HG02938 (cell line): Measurements from ENCODE around the gene GHRL.
"Not testable (repeated sequence)": the region's sequence is repeated elsewhere in the genome, so short reads cannot be mapped to it uniquely, and the experiment has no call there.

ENCODE experiments used
- ATAC-seq: cut with Tn5 transposase; IDR thresholded peaks from one replicate; pipeline ENCODE4 v1.9.1; 2021; ENCODE audit warnings: mild to moderate bottlenecking, moderate library complexity; ENCODE audit not compliant: unreplicated experiment

GHRL gene

DNA sequence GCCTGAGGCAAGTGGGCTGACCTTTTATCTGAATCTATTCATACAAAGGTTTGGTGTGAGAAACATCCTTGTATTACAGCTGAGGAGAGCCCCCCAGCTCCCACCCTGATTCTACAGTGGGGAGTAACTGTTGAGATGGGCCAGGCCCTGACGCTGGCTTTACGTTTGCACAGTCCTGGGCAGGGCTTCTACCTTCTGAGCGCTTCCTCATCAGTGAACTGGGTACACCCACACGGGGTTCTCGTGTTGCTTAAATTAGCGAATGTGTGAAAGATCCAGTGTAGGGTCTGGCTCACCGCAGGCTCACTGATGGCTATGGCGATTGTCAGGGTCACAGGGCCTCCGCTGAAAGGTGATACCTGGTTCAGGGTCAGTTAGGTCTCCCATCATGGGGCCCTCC lies 7.3 kb upstream of the GHRL start:
- peak; percentile 3 for ATAC-seq

- ATAC-seq = peak; percentile 75
These were observed 6.9 kb upstream of the GHRL start for GRCh38 chr3:10299679-10300078.

- ATAC-seq = no peak
These were observed 6.4 kb upstream of the GHRL start for GRCh38 chr3:10299175-10299574.

- not testable (repeated sequence) for ATAC-seq
These were observed 5.3 kb upstream of the GHRL start for GRCh38 chr3:10298064-10298463.

- no peak for ATAC-seq
These were observed 1.4 kb upstream of the GHRL start for GRCh38 chr3:10294030-10294586.

DNA sequence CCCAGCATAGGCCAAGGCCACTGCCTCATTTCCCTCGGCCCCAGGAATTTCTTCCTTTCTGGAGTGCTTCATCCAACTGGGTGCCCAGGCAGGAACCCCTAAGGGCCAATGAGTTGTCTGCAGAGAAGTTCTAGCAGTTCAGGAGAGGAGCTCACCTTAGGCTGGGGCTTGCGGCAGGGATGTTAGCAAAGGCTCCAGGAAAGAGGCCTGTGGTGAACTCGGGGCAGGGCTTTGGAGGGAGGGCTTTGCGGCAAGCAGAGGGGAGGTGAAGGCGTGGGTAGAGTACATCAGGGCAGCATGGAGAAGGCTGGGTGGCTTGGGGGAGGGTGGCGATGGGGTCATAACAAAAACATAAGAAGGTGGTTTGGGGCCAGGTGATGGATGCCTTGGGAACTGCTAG lies 1.1 kb downstream of the GHRL start:
- no peak for ATAC-seq

GRCh38 chr3:10290481-10291176 lies 2.1 kb downstream of the GHRL start:
- ATAC-seq = no peak

DNA sequence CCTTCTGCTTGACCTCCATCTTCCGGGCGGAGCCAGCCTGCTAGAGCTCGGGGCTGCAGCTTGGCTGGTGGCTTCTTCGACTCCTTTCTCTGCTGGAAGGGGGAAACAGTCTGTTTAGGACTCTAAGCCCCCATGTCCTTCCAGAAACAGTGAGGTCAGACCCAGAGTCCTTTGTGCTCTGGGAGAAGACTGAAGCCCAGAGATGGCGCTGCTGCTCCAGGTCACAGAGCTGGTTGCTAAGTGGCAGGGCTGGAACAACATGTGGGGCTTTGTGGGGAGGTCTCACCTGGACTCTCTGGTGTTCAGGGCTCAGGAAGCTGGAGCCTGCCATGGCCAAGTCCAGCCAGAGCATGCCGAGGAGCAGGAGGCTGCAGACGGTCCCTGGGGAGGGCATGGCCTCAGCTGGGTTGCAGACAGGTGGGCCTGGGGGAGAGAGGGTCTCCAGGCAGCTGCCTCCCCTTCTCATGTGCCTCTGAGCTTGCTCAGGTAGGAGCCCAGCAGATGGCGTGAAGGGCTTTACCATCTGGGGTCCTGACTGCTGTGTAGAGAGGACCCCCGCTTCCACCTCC lies 2.9 kb downstream of the GHRL start:
- ATAC-seq = no peak

- ATAC-seq = no peak
These were observed 3.7 kb downstream of the GHRL start for GRCh38 chr3:10289077-10289476.

- no peak for ATAC-seq
These were observed 4.2 kb downstream of the GHRL start for GRCh38 chr3:10288575-10288960.

DNA sequence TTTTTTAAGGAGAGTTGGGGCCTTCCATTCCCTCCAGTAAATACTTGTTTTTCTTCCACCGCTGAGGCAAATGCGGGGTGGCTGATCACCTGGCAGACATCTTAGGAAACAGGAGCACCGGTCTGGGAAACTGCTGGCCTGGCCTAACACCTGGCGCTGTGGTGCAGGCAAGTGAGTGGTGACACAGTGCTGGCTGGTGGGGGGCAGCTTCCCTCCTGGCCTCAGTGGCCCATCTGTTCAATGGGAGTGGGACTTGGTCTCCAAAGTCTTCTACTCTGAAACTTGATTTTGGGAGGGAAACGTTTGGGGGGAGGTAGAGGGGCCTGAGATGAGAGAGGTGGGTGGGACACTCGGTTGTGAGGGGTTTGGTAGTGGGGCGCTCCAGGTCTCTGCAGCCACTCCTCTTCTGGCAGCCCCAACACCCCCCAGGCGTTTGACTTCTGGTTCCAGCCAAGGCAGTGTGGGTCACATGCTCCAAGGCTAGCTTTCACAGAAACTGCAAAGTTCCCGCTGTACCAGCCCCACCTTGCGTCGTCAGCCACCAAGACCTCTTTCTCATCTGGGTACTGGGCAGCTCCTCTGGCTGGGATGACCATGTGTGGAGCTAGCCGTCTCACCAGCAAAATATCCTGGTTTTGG lies 4.7 kb downstream of the GHRL start:
- ATAC-seq = no peak

DNA sequence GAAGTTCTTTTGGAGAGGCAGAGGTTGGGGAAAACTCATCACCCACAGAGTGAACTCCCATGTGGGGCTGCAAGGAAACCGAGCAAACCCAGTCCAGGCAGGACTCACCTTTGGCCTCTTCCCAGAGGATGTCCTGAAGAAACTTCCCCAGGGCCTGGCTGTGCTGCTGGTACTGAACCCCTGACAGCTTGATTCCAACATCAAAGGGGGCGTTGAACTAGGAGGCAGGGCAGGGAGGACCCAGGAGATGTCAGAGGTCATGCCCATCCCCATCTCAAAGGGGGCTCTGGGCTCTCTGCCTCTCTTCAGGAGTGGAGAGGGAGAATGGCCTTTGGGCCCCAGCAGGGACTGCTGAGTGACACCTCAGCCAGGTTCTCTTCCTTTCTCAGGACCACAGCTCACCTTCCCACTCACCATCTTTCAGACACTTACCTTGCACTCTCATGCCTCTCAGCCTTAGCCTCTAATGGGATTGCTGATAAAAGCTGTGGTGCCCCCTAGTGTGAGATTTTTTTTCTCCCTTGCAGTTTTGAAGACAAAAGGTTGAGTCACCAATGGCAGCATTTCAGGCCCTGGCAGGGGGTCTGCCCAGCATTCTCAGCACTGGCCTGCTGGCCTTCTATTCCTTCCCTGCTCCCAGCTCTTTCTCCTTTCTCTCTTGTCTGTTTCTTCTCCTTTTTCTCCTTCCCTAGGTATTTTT lies 6.0 kb downstream of the GHRL start:
- ATAC-seq = no peak

DNA sequence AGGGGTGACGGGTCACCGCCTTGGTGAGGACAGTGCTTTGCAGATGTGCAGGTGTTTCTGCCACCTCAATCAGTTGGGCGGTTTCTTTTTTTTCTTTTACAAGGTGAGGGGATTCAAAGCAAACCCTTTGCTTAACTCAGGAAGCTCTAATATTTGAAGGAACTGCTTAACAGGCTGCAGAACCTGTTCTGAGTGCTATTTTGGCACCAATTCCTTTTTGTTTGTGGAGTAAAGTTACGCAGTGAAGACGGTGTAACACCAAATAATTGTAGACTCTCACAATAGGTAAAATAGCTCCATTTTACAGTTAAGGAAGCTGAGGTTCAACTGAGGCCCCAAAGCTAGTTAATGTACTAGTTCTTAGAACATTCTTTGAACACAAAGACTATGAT lies 6.6 kb downstream of the GHRL start:
- ATAC-seq = no peak

DNA sequence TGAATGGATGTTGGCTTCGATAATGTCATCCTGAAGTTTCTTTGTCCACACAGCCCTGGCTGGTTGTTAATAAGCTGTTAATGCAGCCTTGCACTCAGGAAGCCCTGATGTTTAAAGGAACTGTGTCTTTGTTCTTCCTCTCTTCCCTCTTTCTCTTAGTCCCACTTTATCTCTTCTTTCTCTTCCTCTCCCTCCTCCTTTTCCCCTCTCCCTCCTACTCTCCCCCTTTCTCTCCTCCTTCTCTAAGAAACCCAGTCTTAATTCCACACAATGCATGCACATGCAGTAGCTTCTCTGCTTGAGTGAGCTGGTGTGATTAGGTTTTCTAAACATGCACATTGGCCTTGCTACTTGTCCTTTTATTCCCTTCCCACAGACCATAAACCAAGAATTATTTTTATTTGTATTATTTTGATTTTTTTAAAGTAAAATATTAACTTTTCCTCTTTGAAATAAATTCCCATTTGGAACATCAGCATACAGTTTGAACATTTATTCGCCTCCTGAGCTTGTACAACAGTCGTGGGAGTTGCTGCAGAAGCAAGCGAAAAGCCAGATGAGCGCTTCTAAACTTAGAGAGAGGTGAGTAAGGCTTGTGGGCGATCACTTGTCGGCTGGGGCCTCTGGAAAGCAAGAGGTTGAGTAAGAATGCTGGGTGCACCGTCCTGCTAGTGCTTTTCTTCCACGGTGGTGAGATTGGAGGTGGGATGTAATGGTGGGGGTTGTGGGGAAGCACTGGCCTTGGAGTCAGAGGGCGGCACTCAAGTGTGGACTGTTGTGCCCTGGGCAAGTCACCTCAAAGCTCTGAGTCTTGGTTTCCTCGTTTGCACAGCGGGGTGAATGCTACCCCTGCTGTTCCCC lies 7.2 kb downstream of the GHRL start:
- ATAC-seq = no peak

GRCh38 chr3:10284496-10284895 lies 8.3 kb downstream of the GHRL start:
- no peak for ATAC-seq

- ATAC-seq = no peak
These were observed 9.1 kb downstream of the GHRL start for GRCh38 chr3:10283638-10284037.

DNA sequence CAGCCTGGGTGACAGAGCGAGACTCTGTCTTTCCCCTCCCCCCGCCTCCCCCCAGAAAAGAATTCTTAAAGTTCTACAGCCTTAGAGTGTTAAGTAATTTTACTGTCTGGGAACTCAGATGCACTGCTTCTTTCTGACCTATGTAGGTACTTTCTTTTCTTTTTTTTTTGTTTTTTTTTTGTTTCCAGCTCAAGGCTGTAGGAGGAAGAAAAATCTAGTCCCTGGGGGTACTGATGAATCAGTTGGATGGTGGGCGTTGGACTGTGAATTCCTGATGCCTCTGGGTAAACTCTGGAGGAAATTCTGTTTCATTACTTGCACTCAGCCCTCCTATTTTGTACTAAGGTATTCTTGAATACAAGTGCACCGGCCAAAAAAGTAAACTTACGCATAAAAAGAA lies 10.8 kb downstream of the GHRL start:
- ATAC-seq = no peak

DNA sequence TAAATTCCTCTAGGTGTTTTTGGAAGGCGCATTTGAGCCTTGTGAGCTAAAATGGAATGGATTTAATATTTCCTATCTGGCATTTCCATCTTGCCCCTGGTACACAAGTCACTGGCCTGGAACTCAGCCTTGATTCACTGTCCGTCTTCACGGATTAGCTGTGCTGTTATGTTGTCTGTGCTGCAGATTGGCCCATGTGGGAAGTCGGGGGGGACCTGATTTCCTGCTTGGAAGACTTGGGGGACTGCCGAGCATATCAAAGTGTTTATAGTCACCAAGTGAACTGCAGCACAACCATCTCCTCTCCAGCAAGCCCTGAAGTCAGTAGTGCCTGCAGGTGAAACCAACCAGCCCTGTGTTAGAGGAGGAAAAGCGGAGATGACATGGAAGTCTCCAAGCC lies 12.2 kb downstream of the GHRL start:
- no peak for ATAC-seq

DNA sequence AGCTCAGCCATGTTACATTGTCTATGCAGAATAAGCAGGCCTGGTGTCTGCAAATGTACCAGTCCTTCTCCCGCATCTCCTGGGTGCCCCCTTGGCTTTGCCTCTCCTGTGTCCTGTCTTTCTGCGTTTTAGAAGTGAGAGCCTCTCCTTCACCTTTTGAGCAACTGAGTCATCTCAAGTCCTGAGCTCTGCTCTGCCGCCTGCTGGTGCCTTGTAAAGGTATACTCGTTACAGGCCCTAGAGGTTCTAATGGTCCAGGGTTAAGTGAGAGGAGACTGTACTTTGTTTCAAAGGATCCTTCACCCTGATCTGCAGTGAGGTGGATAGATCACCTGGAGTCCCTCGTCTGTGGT lies 12.6 kb downstream of the GHRL start:
- no peak for ATAC-seq

DNA sequence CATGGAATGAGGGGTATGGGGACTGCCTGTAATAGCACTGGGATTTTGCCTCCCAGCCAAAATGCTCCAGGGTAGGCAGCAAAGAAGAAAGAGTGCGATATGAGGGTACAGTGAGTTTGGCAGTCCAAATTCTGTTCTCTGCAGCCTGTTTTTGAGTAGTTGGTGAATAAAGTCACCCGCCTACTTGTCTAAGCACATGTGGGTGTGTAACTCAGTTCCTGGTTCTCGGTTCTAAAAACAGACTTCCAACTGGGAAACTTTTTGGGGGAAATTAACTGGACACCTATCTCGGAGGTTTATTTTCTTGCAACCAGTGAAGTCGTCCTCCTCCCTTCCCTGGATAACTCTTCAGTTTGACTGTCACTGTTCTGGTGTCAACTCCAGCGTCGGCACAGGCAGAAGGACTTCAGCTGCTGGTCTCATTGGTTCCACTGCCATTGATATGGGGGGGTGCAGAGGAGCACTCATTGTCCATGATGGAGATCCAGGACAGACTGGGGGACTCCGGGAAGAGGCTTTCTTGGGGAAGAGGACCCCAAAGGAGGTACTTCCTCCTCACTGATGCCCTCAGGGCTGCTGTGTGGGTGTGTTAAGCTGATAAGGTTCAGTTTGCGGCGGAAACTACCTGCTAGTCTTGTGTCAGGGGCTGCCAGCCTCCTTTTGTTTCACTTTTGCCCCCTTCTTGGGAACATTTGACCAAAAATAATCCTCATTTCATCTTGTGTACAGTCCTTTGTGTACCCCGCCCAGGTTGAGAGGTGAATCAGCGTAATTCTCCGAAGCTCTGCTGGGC lies 13.2 kb downstream of the GHRL start:
- ATAC-seq = no peak
